OCI-LY1 (cell line): ENCODE data around the gene ENTPD8.

Experiments used
- CTCF ChIP-seq: fragments of 200-600 bp; sonication (generic), shearing (Covaris generic); IDR thresholded peaks from 2 replicates; pipeline ENCODE4 v1.5.1; 2017; ENCODE audit warnings: mild to moderate bottlenecking, antibody characterized with exemption, low read length, moderate library complexity, mixed read lengths
- EZH2 ChIP-seq: fragments of 200-600 bp; sonication (generic), shearing (Covaris generic); IDR thresholded peaks from 2 replicates; pipeline ENCODE4 v1.8.0; 2017; ENCODE audit warnings: borderline replicate concordance, mixed run types, mild to moderate bottlenecking, antibody characterized with exemption, low read length, moderate library complexity, mixed read lengths

GRCh38 chr9:137479892-137480685, 38.9 kb upstream of the ENTPD8 start:
- TF ChIP-seq CTCF (no peak), EZH2 (no peak)
